ENCODE measurements around the gene CASK. TPM values are rescaled to one million over a fixed set of nuclear protein-coding genes. Genes with fewer than 3 reads are reported as not detected.

The CASK gene
- total RNA-seq, 2 donors from 2014 or later, result 19.7 to 20.4 TPM

GRCh38 chrX:41730081-41730480, 193.3 kb downstream of the CASK start:
- WGBS, result 19% methylated on average over 2 of the region's 2 CpGs
- Histone ChIP-seq H3K4me3 (no peak overlapping the region), H3K4me1 (replicated peaks) (no peaks in the 10 kb centered on the region), H3K27me3 (replicated peaks; ENCODE audit: insufficient read depth) (no peaks in the 10 kb centered on the region), H3K9me3 (no peaks in the 10 kb centered on the region), H3K27ac (no peak overlapping the region), H3K36me3 (no peaks in the 10 kb centered on the region)
- DNase-seq (ENCODE audit: low spot score), result no peak
- intact Hi-C loops (cut with DNase I), result loop anchor here (10.0 kb wide), 1 partner anchor 455 kb away; no protein-coding TSS in a partner anchor
- TF ChIP-seq CTCF (IDR thresholded peaks at IDR 0.05), result no peak
- no peak for TF ChIP-seq POLR2AphosphoS5 (IDR thresholded peaks at IDR 0.05)
- no peak for TF ChIP-seq POLR2A (IDR thresholded peaks at IDR 0.05)

GRCh38 chrX:41728125-41728524, 195.2 kb downstream of the CASK start:
- Histone ChIP-seq H3K4me1 (replicated peaks) (no peaks in the 10 kb centered on the region), H3K27me3 (replicated peaks; ENCODE audit: insufficient read depth) (no peaks in the 10 kb centered on the region), H3K9me3 (no peaks in the 10 kb centered on the region), H3K36me3 (no peaks in the 10 kb centered on the region), H3K27ac (no peak overlapping the region), H3K4me3 (no peak overlapping the region)
- intact Hi-C loops (cut with DNase I), result no loop called here
- 80% methylated on average over 3 of the region's 3 CpGs for WGBS
- TF ChIP-seq POLR2A (IDR thresholded peaks at IDR 0.05) (no peak), POLR2AphosphoS5 (IDR thresholded peaks at IDR 0.05) (no peak), CTCF (IDR thresholded peaks at IDR 0.05) (no peak)
- DNase-seq (ENCODE audit: low spot score), result no peak

- WGBS, result 52% methylated on average over 2 of the region's 2 CpGs
- no peaks in the 10 kb centered on the region for H3K9me3 ChIP-seq
- H3K36me3 ChIP-seq, result no peaks in the 10 kb centered on the region
- TF ChIP-seq CTCF (IDR thresholded peaks at IDR 0.05) (no peak), POLR2AphosphoS5 (IDR thresholded peaks at IDR 0.05) (no peak), POLR2A (IDR thresholded peaks at IDR 0.05) (no peak)
- no peak for DNase-seq (ENCODE audit: low spot score)
- H3K27ac ChIP-seq, result no peak within 1 kb of the TSS
- H3K27me3 ChIP-seq (replicated peaks; ENCODE audit: insufficient read depth), result no peaks in the 10 kb centered on the region
- H3K4me1 ChIP-seq (replicated peaks), result no peaks in the 10 kb centered on the region
- intact Hi-C loops (cut with DNase I), result no loop called here
- no peak within 1 kb of the TSS for H3K4me3 ChIP-seq
These were observed 199.5 kb downstream of the CASK start, which contains the start of gene GPR82 for GRCh38 chrX:41723826-41724225. Gene GPR82, plus strand, starts transcription at chrX:41724181. Its CDS starts 2,846 bp downstream, at chrX:41727027.

- Histone ChIP-seq H3K9me3 (no peaks in the 10 kb centered on the region), H3K4me1 (replicated peaks) (no peaks in the 10 kb centered on the region), H3K36me3 (no peaks in the 10 kb centered on the region), H3K4me3 (no peak overlapping the region), H3K27ac (no peak overlapping the region), H3K27me3 (replicated peaks; ENCODE audit: insufficient read depth) (no peaks in the 10 kb centered on the region)
- no peak for DNase-seq (ENCODE audit: low spot score)
- intact Hi-C loops (cut with DNase I), result no loop called here
- no peak for TF ChIP-seq CTCF (IDR thresholded peaks at IDR 0.05)
- no peak for TF ChIP-seq POLR2AphosphoS5 (IDR thresholded peaks at IDR 0.05)
- TF ChIP-seq POLR2A (IDR thresholded peaks at IDR 0.05), result no peak
- 72% methylated on average over 3 of the region's 3 CpGs for WGBS
These were observed 200.3 kb downstream of the CASK start for GRCh38 chrX:41722816-41723618.

- TF ChIP-seq POLR2A (IDR thresholded peaks at IDR 0.05), result no peak
- intact Hi-C loops (cut with DNase I), result no loop called here
- 100% methylated on average over 3 of the region's 3 CpGs for WGBS
These were observed 201.1 kb downstream of the CASK start for GRCh38 chrX:41722214-41722613.

More at GRCh38 chrX:41722214-41722613, 201.1 kb downstream of the CASK start:
- Histone ChIP-seq H3K4me3 (no peak overlapping the region), H3K27ac (no peak overlapping the region), H3K36me3 (no peaks in the 10 kb centered on the region), H3K4me1 (replicated peaks) (no peaks in the 10 kb centered on the region), H3K27me3 (replicated peaks; ENCODE audit: insufficient read depth) (no peaks in the 10 kb centered on the region), H3K9me3 (no peaks in the 10 kb centered on the region)
- DNase-seq (ENCODE audit: low spot score), result no peak

Data from prostate gland (tissue), 2 donors.